ENCODE data around the gene SH3BP4.

- TF ChIP-seq, protein P1, sequence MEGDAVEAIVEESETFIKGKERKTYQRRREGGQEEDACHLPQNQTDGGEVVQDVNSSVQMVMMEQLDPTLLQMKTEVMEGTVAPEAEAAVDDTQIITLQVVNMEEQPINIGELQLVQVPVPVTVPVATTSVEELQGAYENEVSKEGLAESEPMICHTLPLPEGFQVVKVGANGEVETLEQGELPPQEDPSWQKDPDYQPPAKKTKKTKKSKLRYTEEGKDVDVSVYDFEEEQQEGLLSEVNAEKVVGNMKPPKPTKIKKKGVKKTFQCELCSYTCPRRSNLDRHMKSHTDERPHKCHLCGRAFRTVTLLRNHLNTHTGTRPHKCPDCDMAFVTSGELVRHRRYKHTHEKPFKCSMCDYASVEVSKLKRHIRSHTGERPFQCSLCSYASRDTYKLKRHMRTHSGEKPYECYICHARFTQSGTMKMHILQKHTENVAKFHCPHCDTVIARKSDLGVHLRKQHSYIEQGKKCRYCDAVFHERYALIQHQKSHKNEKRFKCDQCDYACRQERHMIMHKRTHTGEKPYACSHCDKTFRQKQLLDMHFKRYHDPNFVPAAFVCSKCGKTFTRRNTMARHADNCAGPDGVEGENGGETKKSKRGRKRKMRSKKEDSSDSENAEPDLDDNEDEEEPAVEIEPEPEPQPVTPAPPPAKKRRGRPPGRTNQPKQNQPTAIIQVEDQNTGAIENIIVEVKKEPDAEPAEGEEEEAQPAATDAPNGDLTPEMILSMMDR (IDR thresholded peaks at IDR 0.05): no peak
- TF ChIP-seq POLR2A (IDR thresholded peaks at IDR 0.05): no peak
These were observed 126.4 kb downstream of the SH3BP4 start for GRCh38 chr2:235078182-235078581.

Measured in Peyer's patch (tissue), 4 donors.